Stomach (tissue), 9 donors: ENCODE measurements around the gene KRT83. TPM values are rescaled to one million over a fixed set of nuclear protein-coding genes. Genes with fewer than 3 reads are reported as not detected.
"Not testable (repeated sequence)": the region's sequence is repeated elsewhere in the genome, so short reads cannot be mapped to it uniquely, and the experiment has no call there.

Source experiments
- DNase-seq, 2 donors: peaks; one replicate each; pipeline versions ENCODE4 v3.0.0 to v3.0.0-alpha.2; 2013 to 2019
- H3K27ac ChIP-seq, 5 donors: fragments of 200-600 bp in 4 of 5; sonication (generic) in 4 of 5; one replicate each; pipeline ENCODE4 v1.5.1; 2013 to 2019; ENCODE audit warnings: mild to moderate bottlenecking in 1 of 5, moderate library complexity in 1 of 5
- H3K27me3 ChIP-seq, 3 donors: fragments of 200-600 bp; sonication (generic); one replicate each; pipeline ENCODE4 v1.5.1; 2017 to 2019; ENCODE audit warnings: mixed run types in 1 of 3
- H3K36me3 ChIP-seq, 4 donors: fragments of 200-600 bp; sonication (generic); 1 replicate in 3 of 4; 2 replicates in 1 of 4; pipeline ENCODE4 v1.5.1; 2016 to 2019
- H3K4me1 ChIP-seq, 4 donors: fragments of 200-600 bp; sonication (generic); one replicate each; pipeline ENCODE4 v1.5.1; 2016 to 2019
- H3K4me3 ChIP-seq, 4 donors: fragments of 200-600 bp; sonication (generic) in 3 of 4; one replicate each; pipeline ENCODE4 v1.5.1; 2016 to 2019; ENCODE audit warnings: mild to moderate bottlenecking in 1 of 4
- H3K9me3 ChIP-seq, 4 donors: fragments of 200-600 bp; sonication (generic); one replicate each; pipeline ENCODE4 v1.5.1; 2016 to 2019
- CTCF ChIP-seq, 7 experiments: fragments of 450-650 bp in 4 of 7; fragments of 200-600 bp in 3 of 7; sonication (generic) in 3 of 7; IDR thresholded peaks; one replicate each; pipeline ENCODE4 v1.5.1; 2016 to 2019; ENCODE audit warnings: antibody characterized with exemption in 7 of 7, control low read depth in 2 of 7, mild to moderate bottlenecking in 1 of 7
- EP300 ChIP-seq: sonication (generic); formaldehyde crosslinking; IDR thresholded peaks from one replicate; pipeline ENCODE4 v1.6.1; 2017; ENCODE audit warnings: antibody characterized with exemption
- POLR2A ChIP-seq, 4 donors: fragments of 450-650 bp; IDR thresholded peaks; one replicate each; pipeline ENCODE4 v1.6.1; 2016; ENCODE audit warnings: antibody characterized with exemption in 4 of 4, control low read depth in 2 of 4, mild to moderate bottlenecking in 1 of 4, moderate library complexity in 1 of 4
- POLR2AphosphoS5 ChIP-seq, 3 donors: sonication (generic); formaldehyde crosslinking; IDR thresholded peaks; one replicate each; pipeline ENCODE4 v1.6.1; 2016; ENCODE audit warnings: antibody characterized with exemption in 3 of 3
- WGBS, 5 donors: extraction: QIAGEN DNeasy Blood & Tissue Kit in 3 of 5; methylation state at CpG; one replicate each; pipeline versions ENCODE4 v1.1.5 to v1.1.7; 2013 to 2018; 5-methylcytosine and 5-hydroxymethylcytosine counted together
- intact Hi-C: fragments of 100-400 bp; cut with DNase I; formaldehyde crosslinking; loops from one replicate; pipeline ENCODE4 v1.15.1; 2023; ENCODE audit warnings: low total_unique reads
- polyA plus RNA-seq, 3 donors: library from polyadenylated mRNA; stranded (reverse); fragments of 200-250 nt; gene quantifications; one replicate each; pipeline ENCODE4 v1.2.3, GENCODE V29; 2013
- total RNA-seq, 5 donors: library from RNA; depleted of rRNA; stranded (reverse); fragments of >200 nt; gene quantifications; one replicate each; pipeline versions ENCODE4 v1.1.0 to v1.2.3, GENCODE V29; 2014 to 2016
- donor health status: healthy with polysubstance abuse.
- donor health status: Bipolar disorder and iron deficiency.
- donor health status: healthy.

Gene KRT83
- total and polyA plus RNA-seq, 8 donors = not detected

GRCh38 chr12:52315721-52316120 is 5.5 kb downstream of the KRT83 start:
- H3K9me3 ChIP-seq, H3K4me3 ChIP-seq, H3K27ac ChIP-seq, H3K36me3 ChIP-seq, H3K4me1 ChIP-seq, intact Hi-C loops: not testable (repeated sequence)
- peaks cover 0 to 57% (median 10%) of the 10 kb centered on the region in 3 donors for H3K27me3 ChIP-seq
- peak in 1 of 2 donors; percentile 33 for DNase-seq
- WGBS, 5 donors = 54 to 67% (median 65%) methylated on average over 9 of the region's 9 CpGs
- TF ChIP-seq CTCF (IDR thresholded peaks at IDR 0.05) = peak in 1 of 7 experiments; percentile 15

- intact Hi-C loops = no loop called here
- H3K27ac ChIP-seq = no peak overlapping the region
- H3K27me3 ChIP-seq = peaks cover 0 to 57% (median 5%) of the 10 kb centered on the region in 3 donors
- H3K9me3 ChIP-seq = no peaks in the 10 kb centered on the region
- no peaks in the 10 kb centered on the region for H3K4me1 ChIP-seq
- no peak for DNase-seq
- 74 to 87% (median 83%) methylated on average over 3 to 13 of the region's 13 CpGs for WGBS, 5 donors
- H3K36me3 ChIP-seq = no peaks in the 10 kb centered on the region
- H3K4me3 ChIP-seq = no peak overlapping the region
- TF ChIP-seq POLR2A (IDR thresholded peaks at IDR 0.05) (no peak), POLR2AphosphoS5 (IDR thresholded peaks at IDR 0.05) (no peak), CTCF (IDR thresholded peaks at IDR 0.05) (no peak), EP300 (no peak)
Observed at GRCh38 chr12:52314511-52314910, 6.7 kb downstream of the KRT83 start.

GRCh38 chr12:52313926-52314325 is 7.3 kb downstream of the KRT83 start:
- Histone ChIP-seq H3K27me3 (peaks cover 0 to 57% (median 9%) of the 10 kb centered on the region in 3 donors), H3K36me3 (no peaks in the 10 kb centered on the region), H3K4me1 (peaks cover 0 to 2% (median 0%) of the 10 kb centered on the region in 4 donors), H3K27ac (no peak overlapping the region), H3K9me3 (no peaks in the 10 kb centered on the region), H3K4me3 (no peak overlapping the region)
- TF ChIP-seq POLR2A (IDR thresholded peaks at IDR 0.05) (no peak), CTCF (IDR thresholded peaks at IDR 0.05) (no peak), EP300 (no peak)
- no peak for DNase-seq
- intact Hi-C loops = no loop called here
- 80 to 90% (median 86%) methylated on average over 9 of the region's 9 CpGs for WGBS, 5 donors

GRCh38 chr12:52313461-52313860 is 7.7 kb downstream of the KRT83 start:
- intact Hi-C loops = no loop called here
- Histone ChIP-seq H3K9me3 (no peaks in the 10 kb centered on the region), H3K27me3 (peaks cover 0 to 57% (median 13%) of the 10 kb centered on the region in 3 donors), H3K4me1 (peaks cover 0 to 6% (median 4%) of the 10 kb centered on the region in 4 donors), H3K4me3 (no peak overlapping the region), H3K27ac (no peak overlapping the region), H3K36me3 (no peaks in the 10 kb centered on the region)
- 62 to 79% (median 74%) methylated on average over 3 of the region's 3 CpGs for WGBS, 5 donors
- DNase-seq = no peak
- TF ChIP-seq CTCF (IDR thresholded peaks at IDR 0.05) (no peak), EP300 (no peak), POLR2AphosphoS5 (IDR thresholded peaks at IDR 0.05) (no peak), POLR2A (IDR thresholded peaks at IDR 0.05) (no peak)
